Transverse colon (tissue), 4 donors: ENCODE measurements around the gene HNRNPU.

Experiments
- CTCF ChIP-seq, 5 experiments: fragments of 200-600 bp in 3 of 5; fragments of 450-650 bp in 2 of 5; sonication (generic) in 3 of 5; IDR thresholded peaks; 1 replicate in 2 of 5; 2 replicates in 3 of 5; pipeline ENCODE4 v1.5.1; 2016 to 2017; ENCODE audit warnings: antibody characterized with exemption in 5 of 5, inconsistent platforms in 3 of 5, mild to moderate bottlenecking in 2 of 5, moderate library complexity in 1 of 5
- EP300 ChIP-seq: sonication (generic); formaldehyde crosslinking; IDR thresholded peaks from one replicate; pipeline ENCODE4 v1.6.1; 2017; ENCODE audit warnings: antibody characterized with exemption, low read depth
- POLR2A ChIP-seq: fragments of 450-650 bp; IDR thresholded peaks from one replicate; pipeline ENCODE4 v1.6.1; 2016; ENCODE audit warnings: antibody characterized with exemption, mild to moderate bottlenecking, moderate library complexity
- POLR2AphosphoS5 ChIP-seq, 3 donors: sonication (generic); formaldehyde crosslinking; IDR thresholded peaks; one replicate each; pipeline ENCODE4 v1.6.1; 2016; ENCODE audit warnings: antibody characterized with exemption in 3 of 3

GRCh38 chr1:244901400-244902015, 37.2 kb upstream of the HNRNPU start:
- no peak for TF ChIP-seq CTCF (IDR thresholded peaks at IDR 0.05)
- TF ChIP-seq POLR2A: no peak
- TF ChIP-seq POLR2AphosphoS5 (IDR thresholded peaks at IDR 0.05): no peak
- no peak for TF ChIP-seq EP300
